ENCODE data around the gene SLAMF7.
A peak's percentile ranks its signal among the peaks of the same experiment; 100 is the strongest.
"Not testable (repeated sequence)": the region's sequence is repeated elsewhere in the genome, so short reads cannot be mapped to it uniquely, and the experiment has no call there.

The SLAMF7 gene

DNA sequence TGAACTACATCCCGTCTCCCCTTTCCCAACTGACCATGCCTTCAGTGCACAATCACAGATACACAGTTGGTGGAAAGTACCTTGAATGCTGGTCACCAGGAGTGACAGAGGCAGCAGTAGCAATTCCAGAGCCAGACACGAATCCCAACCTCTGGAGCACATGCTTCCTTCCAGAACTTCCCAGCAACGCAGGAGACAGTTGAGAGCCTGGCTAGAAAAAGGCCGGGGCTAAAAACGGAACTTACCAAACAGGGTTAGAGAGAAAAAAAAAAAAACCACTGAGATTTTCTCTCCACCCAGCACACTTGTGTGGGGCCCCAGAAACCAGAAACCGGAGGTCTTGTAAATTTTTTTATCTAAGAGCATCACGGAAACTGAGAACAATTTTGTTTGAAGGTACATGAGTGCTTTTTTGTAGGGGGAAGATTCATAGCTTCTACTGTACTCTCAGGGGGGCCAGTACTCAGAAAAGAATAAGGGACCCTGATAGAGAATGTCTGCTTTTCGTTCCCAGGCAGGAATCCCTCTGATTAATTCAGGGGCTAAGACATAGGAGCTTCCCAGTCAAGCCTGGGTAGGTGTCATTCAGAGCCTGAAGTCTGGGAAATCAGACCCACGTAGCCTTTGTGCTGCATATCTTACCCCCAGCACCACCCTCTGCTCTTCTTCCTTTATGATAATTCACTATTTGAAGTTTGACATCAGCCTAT, 27.3 kb upstream of the SLAMF7 start, which contains the start of gene CD48:
CD48 (minus strand) TSS at position 221 of the 710 bp plus-strand sequence; CDS start at position 162, 59 bp downstream.
- DNase-seq (ENCODE audit: low read depth), result peak; percentile 93
- TF ChIP-seq, protein P1, sequence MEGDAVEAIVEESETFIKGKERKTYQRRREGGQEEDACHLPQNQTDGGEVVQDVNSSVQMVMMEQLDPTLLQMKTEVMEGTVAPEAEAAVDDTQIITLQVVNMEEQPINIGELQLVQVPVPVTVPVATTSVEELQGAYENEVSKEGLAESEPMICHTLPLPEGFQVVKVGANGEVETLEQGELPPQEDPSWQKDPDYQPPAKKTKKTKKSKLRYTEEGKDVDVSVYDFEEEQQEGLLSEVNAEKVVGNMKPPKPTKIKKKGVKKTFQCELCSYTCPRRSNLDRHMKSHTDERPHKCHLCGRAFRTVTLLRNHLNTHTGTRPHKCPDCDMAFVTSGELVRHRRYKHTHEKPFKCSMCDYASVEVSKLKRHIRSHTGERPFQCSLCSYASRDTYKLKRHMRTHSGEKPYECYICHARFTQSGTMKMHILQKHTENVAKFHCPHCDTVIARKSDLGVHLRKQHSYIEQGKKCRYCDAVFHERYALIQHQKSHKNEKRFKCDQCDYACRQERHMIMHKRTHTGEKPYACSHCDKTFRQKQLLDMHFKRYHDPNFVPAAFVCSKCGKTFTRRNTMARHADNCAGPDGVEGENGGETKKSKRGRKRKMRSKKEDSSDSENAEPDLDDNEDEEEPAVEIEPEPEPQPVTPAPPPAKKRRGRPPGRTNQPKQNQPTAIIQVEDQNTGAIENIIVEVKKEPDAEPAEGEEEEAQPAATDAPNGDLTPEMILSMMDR (IDR thresholded peaks at IDR 0.05; ENCODE audit: insufficient read depth, low read depth, low read length, missing control alignments), result no peak
- peak within 1 kb of the TSS; percentile 97 for H3K4me3 ChIP-seq (ENCODE audit: low read depth, low read length)

DNA sequence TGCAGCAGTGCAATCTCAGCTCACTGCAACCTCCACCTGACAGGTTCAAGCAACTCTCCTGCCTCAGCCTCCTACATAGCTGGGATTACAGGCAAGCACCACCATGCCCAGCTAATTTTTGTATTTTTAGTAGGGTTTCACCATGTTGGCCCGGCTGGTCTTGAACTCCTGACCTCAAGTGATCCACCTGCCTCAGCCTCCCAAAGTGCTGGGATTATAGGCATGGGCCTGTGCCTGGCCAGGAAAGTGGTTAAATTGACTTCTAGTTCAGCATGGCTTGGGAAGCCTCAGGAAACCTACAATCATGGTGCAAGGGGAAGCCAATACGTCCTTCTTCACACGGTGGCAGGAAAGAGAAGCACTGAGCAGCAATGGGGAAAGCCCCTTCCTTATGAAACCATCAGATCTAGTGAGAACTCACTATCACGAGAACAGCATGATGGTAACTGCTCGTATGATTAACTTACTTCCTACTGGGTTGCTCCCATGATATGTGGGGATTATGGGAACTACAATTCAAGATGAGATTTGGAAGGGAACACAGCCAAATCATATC, 26.4 kb upstream of the SLAMF7 start:
- peak overlapping the region; percentile 97 for H3K4me3 ChIP-seq (ENCODE audit: low read depth, low read length)
- peak; percentile 93 for DNase-seq (ENCODE audit: low read depth)

DNA sequence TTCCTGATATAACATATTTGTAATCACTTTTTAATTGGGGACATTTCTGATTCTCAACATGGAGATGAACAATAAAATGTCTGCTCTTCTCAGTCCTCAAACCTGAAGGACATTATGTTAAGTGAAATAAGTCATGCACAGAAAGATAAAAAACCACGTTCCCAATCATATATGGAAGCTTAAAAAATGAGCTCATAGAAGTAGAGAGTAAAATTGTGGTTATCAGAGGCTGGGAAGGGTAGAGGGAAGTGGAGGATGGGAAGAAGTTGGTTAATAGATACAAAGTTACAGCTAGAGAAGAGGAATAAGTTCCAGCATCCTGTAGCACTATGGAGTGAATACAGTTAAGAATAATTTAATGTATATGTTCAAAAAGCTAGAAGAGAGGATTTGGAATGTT, 25.9 kb upstream of the SLAMF7 start:
- no peak for DNase-seq (ENCODE audit: low read depth)
- H3K4me3 ChIP-seq (ENCODE audit: low read depth, low read length), result peak overlapping the region; percentile 18; the same call in 1 of the 2 replicates
- TF ChIP-seq, protein P1 (IDR thresholded peaks at IDR 0.05; ENCODE audit: insufficient read depth, low read depth, low read length, missing control alignments), result no peak

DNA sequence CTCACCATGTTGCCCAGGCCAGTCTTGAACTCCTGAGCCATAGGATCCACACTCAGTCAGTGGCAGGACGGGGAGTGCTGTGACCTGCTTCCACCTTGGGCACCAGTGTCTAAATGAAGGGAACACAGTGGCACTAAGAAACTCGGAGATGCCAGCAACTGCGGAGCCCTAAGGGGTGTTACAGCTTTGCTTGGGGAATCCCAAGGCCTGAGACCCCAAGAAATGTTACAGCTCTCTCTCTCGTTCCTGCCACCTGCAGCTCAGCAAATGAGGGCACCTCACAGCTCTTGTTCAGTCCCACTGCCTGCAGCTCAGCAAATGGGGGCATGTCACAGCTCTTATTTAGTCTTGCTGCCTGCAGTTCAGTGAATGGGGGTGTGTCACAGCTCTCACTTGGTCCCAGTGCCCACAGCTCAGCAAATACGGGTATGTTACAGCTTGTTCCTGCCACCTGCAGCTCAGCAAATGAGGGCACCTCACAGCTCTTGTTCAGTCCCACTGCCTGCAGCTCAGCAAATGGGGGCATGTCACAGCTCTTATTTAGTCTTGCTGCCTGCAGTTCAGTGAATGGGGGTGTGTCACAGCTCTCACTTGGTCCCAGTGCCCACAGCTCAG, 24.9 kb upstream of the SLAMF7 start:
- H3K4me3 ChIP-seq (ENCODE audit: low read depth, low read length), result not testable (repeated sequence)

DNA sequence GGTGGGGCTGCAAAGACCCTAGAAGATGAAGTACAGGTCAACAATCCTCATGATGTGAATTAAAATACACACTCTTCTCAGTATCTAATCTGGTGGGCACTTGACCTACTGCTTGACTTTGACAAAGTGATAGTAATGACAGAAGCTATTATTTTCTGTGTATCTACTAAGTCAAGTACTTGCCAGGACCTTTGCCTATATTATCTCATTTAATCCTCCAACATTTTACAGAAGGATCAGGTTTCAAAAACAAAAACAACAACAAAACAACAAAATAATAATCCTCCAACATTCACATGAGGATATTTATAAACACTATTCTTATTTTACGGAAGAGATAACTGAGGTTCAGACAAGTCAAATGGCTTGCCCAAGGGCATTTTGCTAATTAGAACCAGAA, 23.0 kb upstream of the SLAMF7 start:
- TF ChIP-seq, protein P1 (IDR thresholded peaks at IDR 0.05; ENCODE audit: insufficient read depth, low read depth, low read length, missing control alignments), result no peak
- DNase-seq (ENCODE audit: low read depth), result no peak
- no peak overlapping the region for H3K4me3 ChIP-seq (ENCODE audit: low read depth, low read length)

More for the DNA sequence above, 24.9 kb upstream of the SLAMF7 start:
- DNase-seq (ENCODE audit: low read depth), result not testable (repeated sequence)

DNA sequence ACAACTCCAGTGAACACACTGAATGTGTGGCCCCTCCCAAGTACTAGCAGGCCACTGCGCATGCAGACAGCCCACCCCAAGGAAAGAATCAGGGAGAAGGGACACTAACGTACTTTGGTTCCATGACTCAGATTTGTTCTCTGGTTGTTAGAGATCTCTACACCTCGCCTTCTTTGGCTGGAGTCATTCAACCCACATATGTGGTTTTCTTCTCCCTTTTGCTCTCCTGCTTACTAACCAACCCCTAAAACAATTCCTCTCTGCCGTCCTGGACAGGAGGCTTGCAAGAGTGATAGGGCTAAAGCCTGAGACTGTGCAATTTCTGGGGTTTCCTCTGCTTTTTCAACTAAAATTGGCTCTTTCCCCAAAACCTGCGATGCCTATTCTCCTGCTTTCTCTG, 21.7 kb upstream of the SLAMF7 start:
- TF ChIP-seq, protein P1 (IDR thresholded peaks at IDR 0.05; ENCODE audit: insufficient read depth, low read depth, low read length, missing control alignments), result no peak
- DNase-seq (ENCODE audit: low read depth), result no peak
- no peak overlapping the region for H3K4me3 ChIP-seq (ENCODE audit: low read depth, low read length)

DNA sequence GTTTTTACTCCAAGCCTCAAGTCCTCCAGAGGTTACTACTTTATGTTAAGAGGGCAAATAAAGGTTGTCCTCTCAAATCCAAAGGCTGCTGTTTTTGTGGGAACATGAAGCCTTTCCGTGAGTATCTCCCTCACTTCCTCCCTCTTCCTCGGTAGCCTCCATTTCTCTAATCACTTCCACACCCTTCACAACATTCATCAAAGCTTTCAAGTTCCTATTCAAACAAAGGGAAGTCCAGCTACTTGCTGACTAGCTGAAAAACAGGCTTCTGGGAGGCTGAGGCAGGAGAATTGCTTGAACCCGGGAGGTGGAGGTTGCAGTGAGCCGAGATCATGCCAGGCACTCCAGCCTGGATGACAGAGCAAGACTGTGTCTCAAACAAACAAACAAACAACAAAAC, 20.8 kb upstream of the SLAMF7 start:
- no peak for DNase-seq (ENCODE audit: low read depth)
- TF ChIP-seq, protein P1 (IDR thresholded peaks at IDR 0.05; ENCODE audit: insufficient read depth, low read depth, low read length, missing control alignments), result no peak
- H3K4me3 ChIP-seq (ENCODE audit: low read depth, low read length), result no peak overlapping the region
